HepG2 (cell line): ENCODE results near the gene KIF23. TPM values are rescaled to one million over a fixed set of nuclear protein-coding genes. Genes with fewer than 3 reads are reported as not detected.

Experiments used
- ATAC-seq: fragments of 200-7000 bp; cut with Tn5 transposase; 3 replicates; pipeline ENCODE4 v1.9.1; 2020; ENCODE audit warnings: mild to moderate bottlenecking, moderate library complexity
- BruUV-seq: library from RNA; stranded (reverse); fragments of 400-500 nt; replicated peaks from 2 replicates; lab custom pipeline; 2021; lab: Mats Ljungman, UMichigan
- CTCF ChIA-PET: fragments of 300-600 bp; formaldehyde crosslinking; extraction: SDS; loops from one replicate; lab custom pipeline; 2021; ENCODE audit warnings: low total read pairs, inconsistent platforms, low intra/inter-chr PET ratio; lab: Yijun Ruan, JAX
- POLR2A ChIA-PET: fragments of 350-600 bp; sonication (Branson Sonifier 250); formaldehyde crosslinking; loops from one replicate; lab custom pipeline; 2020; ENCODE audit warnings: antibody characterized with exemption, inconsistent platforms; lab: Yijun Ruan, JAX
- DNase-seq: peaks from one replicate; pipeline ENCODE4 v3.0.0-alpha.2; 2015; ENCODE audit warnings: low spot score
- FAIRE-seq: peaks from 3 replicates; lab custom pipeline; 2011; peaks lifted over from hg19 to GRCh38; lab: Jason Lieb, UNC
- H2AFZ ChIP-seq: one replicate; pipeline ENCODE4 v1.6.1; 2011; ENCODE audit warnings: low read length, inconsistent platforms
- H3K27ac ChIP-seq: fragments of 300-600 bp; 3 replicates; pipeline ENCODE4 v1.8.0; 2011; ENCODE audit warnings: mixed run types, mild to moderate bottlenecking, mixed read lengths, low read length, inconsistent platforms; ENCODE audit not compliant: insufficient read depth; ENCODE audit errors: extremely low read length
- H3K27me3 ChIP-seq, 2 experiments: fragments of 200-600 bp in 1 of 2; 2 replicates in 1 of 2; 3 replicates in 1 of 2; pipeline versions ENCODE4 v1.6.0 to v1.8.0; 2011; ENCODE audit warnings: low read length in 2 of 2, mild to moderate bottlenecking in 2 of 2, moderate library complexity in 2 of 2, inconsistent platforms in 1 of 2; ENCODE audit not compliant: insufficient read depth in 2 of 2, control insufficient read depth in 1 of 2
- H3K36me3 ChIP-seq, 2 experiments: fragments of 200-600 bp in 1 of 2; replicated peaks in 1 of 2; 2 replicates in 1 of 2; 3 replicates in 1 of 2; pipeline versions ENCODE4 v1.5.1 to v1.8.0; 2011; ENCODE audit warnings: low read length in 2 of 2, inconsistent platforms in 1 of 2; ENCODE audit not compliant: insufficient read depth in 2 of 2, control insufficient read depth in 1 of 2
- H3K4me1 ChIP-seq: 2 replicates; pipeline ENCODE4 v1.5.1; 2012; ENCODE audit warnings: low read length, inconsistent platforms; ENCODE audit not compliant: insufficient read depth
- H3K4me2 ChIP-seq: 2 replicates; pipeline ENCODE4 v1.6.0; 2011; ENCODE audit warnings: low read depth, low read length, inconsistent platforms
- H3K4me3 ChIP-seq, 3 experiments: fragments of 200-600 bp in 1 of 3; sonication (generic), shearing (Covaris generic) in 1 of 3; replicated peaks in 1 of 3; 2 replicates each; pipeline ENCODE4 v1.5.1; 2011 to 2016; ENCODE audit warnings: low read length in 3 of 3, inconsistent platforms in 2 of 3, low read depth in 2 of 3, mild to moderate bottlenecking in 2 of 3, control low read depth in 1 of 3, mixed read lengths in 1 of 3; ENCODE audit not compliant: insufficient read depth in 1 of 3
- H3K79me2 ChIP-seq: one replicate; pipeline ENCODE4 v1.6.1; 2011; ENCODE audit warnings: low read length, inconsistent platforms; ENCODE audit not compliant: insufficient read depth
- H3K9ac ChIP-seq: 2 replicates; pipeline ENCODE4 v1.6.0; 2011; ENCODE audit warnings: mild to moderate bottlenecking, low read depth, low read length, inconsistent platforms; ENCODE audit not compliant: insufficient read depth
- H3K9me3 ChIP-seq: 2 replicates; pipeline ENCODE4 v1.5.1; 2012; ENCODE audit warnings: mild to moderate bottlenecking, low read length
- H4K20me1 ChIP-seq: 2 replicates; pipeline ENCODE4 v1.6.0; 2011; ENCODE audit warnings: inconsistent platforms, mild to moderate bottlenecking, low read length, moderate library complexity; ENCODE audit not compliant: insufficient read depth
- ADNP ChIP-seq: sonication (generic); formaldehyde crosslinking; IDR thresholded peaks from 2 replicates; pipeline ENCODE4 v1.4.0; 2020; ENCODE audit warnings: missing genetic modification reagents
- AKAP8 ChIP-seq: sonication (generic); formaldehyde crosslinking; IDR thresholded peaks from 2 replicates; pipeline ENCODE4 v1.5.1; 2020; ENCODE audit warnings: mild to moderate bottlenecking, missing genetic modification reagents
- ATF4 ChIP-seq, 2 experiments: fragments of 450-650 bp in 1 of 2; sonication (generic) in 1 of 2; formaldehyde crosslinking; IDR thresholded peaks; 2 replicates each; pipeline versions ENCODE4 v1.5.0 to v1.8.0; 2020 to 2022; ENCODE audit warnings: mild to moderate bottlenecking in 1 of 2, missing genetic modification reagents in 1 of 2
- CHD4 ChIP-seq: fragments of 200-600 bp; sonication (generic); IDR thresholded peaks from 2 replicates; pipeline ENCODE4 v1.7.0; 2017; ENCODE audit warnings: mild to moderate bottlenecking, low read length, borderline replicate concordance
- E2F5 ChIP-seq: sonication (generic); formaldehyde crosslinking; conservative IDR thresholded peaks from 2 replicates; pipeline ENCODE4 v1.4.0; 2020; ENCODE audit warnings: missing genetic modification reagents
- FLYWCH1 ChIP-seq: sonication (generic); formaldehyde crosslinking; IDR thresholded peaks from 2 replicates; pipeline ENCODE4 v1.8.1; 2023; ENCODE audit warnings: mild to moderate bottlenecking, missing genetic modification reagents
- HDAC1 ChIP-seq: sonication (generic); formaldehyde crosslinking; IDR thresholded peaks from 2 replicates; pipeline ENCODE4 v1.5.1; 2020; ENCODE audit warnings: mild to moderate bottlenecking, missing genetic modification reagents
- HMG20B ChIP-seq: conservative IDR thresholded peaks from 2 replicates; pipeline ENCODE4 v1.6.1; 2016; ENCODE audit warnings: missing genetic modification reagents, missing compliant biosample characterization
- HNF4G ChIP-seq, 2 experiments: sonication (generic) in 1 of 2; formaldehyde crosslinking in 1 of 2; IDR thresholded peaks; 2 replicates each; pipeline versions ENCODE4 v1.4.0 to v1.6.1; 2011 to 2020; ENCODE audit warnings: borderline replicate concordance in 2 of 2, low read depth in 2 of 2, mild to moderate bottlenecking in 2 of 2, low read length in 1 of 2, missing genetic modification reagents in 1 of 2, moderate library complexity in 1 of 2
- HNRNPH1 ChIP-seq: fragments of 200-400 bp; formaldehyde crosslinking; optimal IDR thresholded peaks from 2 replicates; pipeline ENCODE3; 2017; ENCODE audit warnings: mild to moderate bottlenecking, low read depth, low read length
- KDM1A ChIP-seq: IDR thresholded peaks from 2 replicates; pipeline ENCODE4 v1.6.1; 2016; ENCODE audit warnings: missing compliant biosample characterization
- NCOR1 ChIP-seq: fragments of 200-600 bp; sonication (generic); IDR thresholded peaks from 2 replicates; pipeline ENCODE4 v1.7.0; 2017; ENCODE audit warnings: antibody characterized with exemption, low read length, borderline replicate concordance
- PAX8 ChIP-seq: sonication (generic); formaldehyde crosslinking; IDR thresholded peaks from 2 replicates; pipeline ENCODE4 v1.8.0; 2022; ENCODE audit warnings: mild to moderate bottlenecking, missing genetic modification reagents, borderline replicate concordance
- SOX6 ChIP-seq, 2 experiments: fragments of 450-650 bp in 1 of 2; sonication (generic) in 1 of 2; formaldehyde crosslinking in 1 of 2; IDR thresholded peaks; 2 replicates each; pipeline versions ENCODE4 v1.4.0 to v1.6.1; 2017 to 2020; ENCODE audit warnings: antibody characterized with exemption in 1 of 2, mild to moderate bottlenecking in 1 of 2, missing genetic modification reagents in 1 of 2
- ZBTB37 ChIP-seq: sonication (generic); formaldehyde crosslinking; IDR thresholded peaks from 2 replicates; pipeline ENCODE4 v1.4.0; 2020; ENCODE audit warnings: mild to moderate bottlenecking, missing genetic modification reagents
- ZMYM3 ChIP-seq: sonication (generic); formaldehyde crosslinking; IDR thresholded peaks from 2 replicates; pipeline ENCODE4 v1.5.1; 2020; ENCODE audit warnings: mild to moderate bottlenecking, missing genetic modification reagents
- ZNF569 ChIP-seq: sonication (generic); formaldehyde crosslinking; IDR thresholded peaks from 2 replicates; pipeline ENCODE4 v1.5.0; 2020; ENCODE audit warnings: mild to moderate bottlenecking, missing genetic modification reagents, moderate library complexity, borderline replicate concordance
- WGBS: methylation state at CpG from one replicate; pipeline ENCODE4 v1.1.6; 2017; ENCODE audit warnings: low lambda C conversion rate; 5-methylcytosine and 5-hydroxymethylcytosine counted together
- in situ Hi-C: cut with HindIII; loops from 2 replicates; pipeline ENCODE4 v1.10.0; 2017; ENCODE audit warnings: low pct_unique_long_range_greater_than_20kb; ENCODE audit not compliant: extremely low pct_ligation_motif_present
- intact Hi-C: fragments of 100-400 bp; cut with micrococcal nuclease; formaldehyde crosslinking; loops from one replicate; pipeline ENCODE4 v1.10.0; 2022; ENCODE audit not compliant: unreplicated experiment
- polyA plus RNA-seq, 8 experiments: library from polyadenylated mRNA; depleted of rRNA in 3 of 8; stranded (reverse) in 7 of 8; unstranded in 1 of 8; fragments of >200 nt; fragmentation: Illumina TruSeq in 4 of 8; extraction: Trizol in 4 of 8; gene quantifications; 2 replicates each; pipeline versions ENCODE4 v1.2.1 to v1.2.3, GENCODE V29; 2011 to 2016; ENCODE audit warnings: low read depth in 4 of 8, missing spikeins in 1 of 8, mixed read lengths in 1 of 8; ENCODE audit not compliant: insufficient read depth in 1 of 8
- total RNA-seq, 5 experiments: library from RNA; depleted of rRNA; stranded (reverse); fragments of >200 nt; fragmentation: Illumina TruSeq; extraction: Trizol; gene quantifications; 2 replicates each; pipeline ENCODE4 v1.2.3, GENCODE V29; 2016; ENCODE audit warnings: low read depth in 1 of 5

Gene KIF23
- total and polyA plus RNA-seq, 2 of the 13 experiments (the other 11 are each of a cell fraction or from before 2014, with no cell fraction given), result 11.3 to 38.1 TPM

- WGBS, result 55% methylated on average over 11 of the region's 12 CpGs
- intact Hi-C loops, result loop anchor here (5.0 kb wide), 1 partner anchor 34 kb away; no protein-coding TSS in a partner anchor
- peak overlapping the region; percentile 93 for H3K4me2 ChIP-seq
- no peaks in the 10 kb centered on the region for H3K9me3 ChIP-seq
- ATAC-seq (no peak), FAIRE-seq (no peak), DNase-seq (peak; percentile 53)
- peaks cover 33% of the 10 kb centered on the region for H4K20me1 ChIP-seq
- peak overlapping the region; percentile 89 for H3K9ac ChIP-seq
- H3K4me3 ChIP-seq, result peak overlapping the region; percentile 79 to 92 (median 89)
- no TSS peak for BruUV-seq
- peak overlapping the region; percentile 98 for H3K27ac ChIP-seq
- peaks cover 3 to 29% of the 10 kb centered on the region in 2 experiments; a peak in 4 of 5 replicates for H3K36me3 ChIP-seq
- ChIA-PET CTCF (no interaction called here), POLR2A (interaction anchor here (0.6 to 4.2 kb wide), 9 partner anchors 11 to 647 kb away, joined by 3 to 149 read pairs (median 8); partner anchors contain the start of genes GLCE, KIF23 and TLE3)
- H3K4me1 ChIP-seq, result peaks cover 26% of the 10 kb centered on the region
- in situ Hi-C loops, result loop anchor here (25.0 kb wide), 2 partner anchors 636 to 639 kb away; partner anchors contain the start of genes ANP32A and TLE3
- no peak overlapping the region for H2AFZ ChIP-seq
- peaks cover 31% of the 10 kb centered on the region for H3K79me2 ChIP-seq
- no peaks in the 10 kb centered on the region; a peak in 1 of 5 replicates for H3K27me3 ChIP-seq
- TF ChIP-seq HNF4G (IDR thresholded peaks at IDR 0.05; ENCODE audit: borderline replicate concordance, low read depth, low read length) (no peak), HNF4G (CRISPR knock-in tag; IDR thresholded peaks at IDR 0.05; ENCODE audit: borderline replicate concordance, low read depth) (no peak), ATF4 (CRISPR knock-in tag; IDR thresholded peaks at IDR 0.05) (no peak), HDAC1 (CRISPR knock-in tag) (0 out of 2 replicates have a peak, but pooled peaks have one; percentile 20), PAX8 (CRISPR knock-in tag) (no peak), ADNP (0 out of 2 replicates have a peak, but pooled peaks have one; percentile 66), FLYWCH1 (CRISPR knock-in tag) (no peak), ZMYM3 (CRISPR knock-in tag) (peak; percentile 74), HMG20B (no peak), E2F5 (CRISPR knock-in tag) (no peak), KDM1A (CRISPR knock-in tag) (peak; percentile 53; the same call in 1 of the 2 replicates), HNRNPH1 (no peak), AKAP8 (CRISPR knock-in tag) (no peak), SOX6 (IDR thresholded peaks at IDR 0.05) (no peak), SOX6 (CRISPR knock-in tag; IDR thresholded peaks at IDR 0.05) (no peak), NCOR1 (peak; percentile 37; the same call in 1 of the 2 replicates), ZBTB37 (CRISPR knock-in tag) (no peak), CHD4 (peak; percentile 59), ZNF569 (CRISPR knock-in tag) (no peak)
Measured at GRCh38 chr15:69450968-69451695, 37.0 kb downstream of the KIF23 start.
